H9 (cell line): ENCODE measurements around the gene ADI1. TPM values are rescaled to one million over a fixed set of nuclear protein-coding genes. Genes with fewer than 3 reads are reported as not detected.

Source experiments
- DNase-seq: peaks from one replicate; pipeline ENCODE4 v3.0.0-alpha.2; 2017
- H2AFZ ChIP-seq: one replicate; pipeline ENCODE4 v1.6.1; 2013; ENCODE audit warnings: mild to moderate bottlenecking, low read length, control low read depth, moderate library complexity
- H2AK5ac ChIP-seq: 2 replicates; pipeline ENCODE4 v1.6.1; 2013; ENCODE audit warnings: low read length, control low read depth, mixed read lengths; ENCODE audit not compliant: insufficient read length
- H2BK120ac ChIP-seq: one replicate; pipeline ENCODE4 v1.6.1; 2013; ENCODE audit warnings: low read depth, mild to moderate bottlenecking, low read length, control low read depth, inconsistent platforms; ENCODE audit not compliant: poor library complexity, severe bottlenecking
- H2BK12ac ChIP-seq: 2 replicates; pipeline ENCODE4 v1.6.1; 2013; ENCODE audit warnings: low read length, control low read depth, mixed read lengths, low read depth; ENCODE audit not compliant: insufficient read length
- H2BK15ac ChIP-seq: 2 replicates; pipeline ENCODE4 v1.6.1; 2013; ENCODE audit warnings: low read depth, low read length, control low read depth
- H2BK20ac ChIP-seq: one replicate; pipeline ENCODE4 v1.6.1; 2013; ENCODE audit warnings: low read depth, mild to moderate bottlenecking, low read length, control low read depth, inconsistent platforms; ENCODE audit not compliant: poor library complexity, severe bottlenecking
- H2BK5ac ChIP-seq: 2 replicates; pipeline ENCODE4 v1.6.1; 2013; ENCODE audit warnings: low read length, control low read depth, mixed read lengths; ENCODE audit not compliant: insufficient read length
- H3K14ac ChIP-seq: 2 replicates; pipeline ENCODE4 v1.6.1; 2013; ENCODE audit warnings: low read length, control low read depth; ENCODE audit not compliant: insufficient read depth
- H3K18ac ChIP-seq: 2 replicates; pipeline ENCODE4 v1.6.1; 2013; ENCODE audit warnings: low read depth, mild to moderate bottlenecking, mixed read lengths, low read length, control low read depth; ENCODE audit not compliant: insufficient read length
- H3K23ac ChIP-seq: 2 replicates; pipeline ENCODE4 v1.6.1; 2013; ENCODE audit warnings: low read length, control low read depth, mixed read lengths, low read depth; ENCODE audit not compliant: insufficient read length
- H3K23me2 ChIP-seq: 2 replicates; pipeline ENCODE4 v1.6.1; 2013; ENCODE audit warnings: low read depth, mild to moderate bottlenecking, mixed read lengths, low read length, control low read depth; ENCODE audit not compliant: insufficient read length, poor library complexity, severe bottlenecking
- H3K27ac ChIP-seq: 2 replicates; pipeline ENCODE4 v1.5.1; 2013; ENCODE audit warnings: low read length, control low read depth, mixed read lengths, low read depth; ENCODE audit not compliant: insufficient read length
- H3K27me3 ChIP-seq: 2 replicates; pipeline ENCODE4 v1.6.1; 2013; ENCODE audit warnings: low read length, control low read depth, inconsistent platforms; ENCODE audit not compliant: insufficient read depth
- H3K4ac ChIP-seq: 2 replicates; pipeline ENCODE4 v1.6.1; 2013; ENCODE audit warnings: low read depth, mild to moderate bottlenecking, control low read depth, inconsistent platforms, low read length, moderate library complexity
- H3K4me1 ChIP-seq: 2 replicates; pipeline ENCODE4 v1.6.1; 2013; ENCODE audit warnings: low read length, control low read depth, inconsistent platforms; ENCODE audit not compliant: insufficient read depth
- H3K4me2 ChIP-seq: 2 replicates; pipeline ENCODE4 v1.6.1; 2013; ENCODE audit warnings: low read length, control low read depth, mixed read lengths; ENCODE audit not compliant: insufficient read length, insufficient read depth
- H3K56ac ChIP-seq: 2 replicates; pipeline ENCODE4 v1.6.1; 2013; ENCODE audit warnings: low read depth, mild to moderate bottlenecking, mixed read lengths, low read length, control low read depth; ENCODE audit not compliant: insufficient read length
- H3K79me1 ChIP-seq: 2 replicates; pipeline ENCODE4 v1.6.1; 2013; ENCODE audit warnings: low read depth, mild to moderate bottlenecking, moderate library complexity, low read length, control low read depth, inconsistent platforms; ENCODE audit not compliant: insufficient read depth, poor library complexity, severe bottlenecking
- H3K79me2 ChIP-seq: 2 replicates; pipeline ENCODE4 v1.6.1; 2013; ENCODE audit warnings: low read length, control low read depth, inconsistent platforms; ENCODE audit not compliant: insufficient read depth
- H3K9ac ChIP-seq: 2 replicates; pipeline ENCODE4 v1.6.1; 2013; ENCODE audit warnings: low read length, control low read depth, mixed read lengths; ENCODE audit not compliant: insufficient read length; ENCODE audit errors: extremely low read depth
- H3K9me3 ChIP-seq: one replicate; pipeline ENCODE4 v1.6.1; 2013; ENCODE audit warnings: low read depth, low read length, inconsistent platforms; ENCODE audit not compliant: control insufficient read depth
- H3T11ph ChIP-seq: one replicate; pipeline ENCODE4 v1.6.1; 2013; ENCODE audit warnings: mild to moderate bottlenecking, low read length, control low read depth, inconsistent platforms
- H4K20me1 ChIP-seq: one replicate; pipeline ENCODE4 v1.6.1; 2013; ENCODE audit not compliant: control insufficient read depth, insufficient read length, insufficient read depth
- H4K5ac ChIP-seq: 2 replicates; pipeline ENCODE4 v1.6.1; 2013; ENCODE audit warnings: low read depth, mild to moderate bottlenecking, mixed read lengths, low read length, control low read depth; ENCODE audit not compliant: insufficient read length
- H4K8ac ChIP-seq: replicated peaks from 2 replicates; pipeline ENCODE4 v1.6.1; 2013; ENCODE audit warnings: low read length, control low read depth, mixed read lengths, low read depth; ENCODE audit not compliant: insufficient read length
- H4K91ac ChIP-seq: 2 replicates; pipeline ENCODE4 v1.6.1; 2013; ENCODE audit warnings: low read depth, mild to moderate bottlenecking, moderate library complexity, mixed read lengths, low read length, control low read depth; ENCODE audit not compliant: insufficient read length
- H3K27ac Mint-ChIP-seq, 3 experiments: 2 replicates in 2 of 3; 3 replicates in 1 of 3; pipeline ENCODE4 v1.8.0; 2020 to 2021; ENCODE audit warnings: mixed read lengths in 3 of 3, mild to moderate bottlenecking in 1 of 3, moderate library complexity in 1 of 3
- H3K27me3 Mint-ChIP-seq: 2 replicates; pipeline ENCODE4 v1.8.0; 2021; ENCODE audit warnings: low read depth, mild to moderate bottlenecking, moderate library complexity, mixed read lengths
- H3K36me3 Mint-ChIP-seq, 3 experiments: 2 replicates in 2 of 3; 3 replicates in 1 of 3; pipeline ENCODE4 v1.8.0; 2020 to 2021; ENCODE audit warnings: low read depth in 3 of 3, mixed read lengths in 3 of 3; ENCODE audit not compliant: insufficient read depth in 1 of 3
- H3K4me1 Mint-ChIP-seq, 2 experiments: 2 replicates each; pipeline ENCODE4 v1.8.0; 2020; ENCODE audit warnings: mixed read lengths in 2 of 2
- H3K4me3 Mint-ChIP-seq, 2 experiments: 2 replicates in 1 of 2; 3 replicates in 1 of 2; pipeline ENCODE4 v1.8.0; 2020 to 2021; ENCODE audit warnings: mild to moderate bottlenecking in 2 of 2, mixed read lengths in 2 of 2, moderate library complexity in 1 of 2
- H3K9me3 Mint-ChIP-seq, 2 experiments: 2 replicates in 1 of 2; 3 replicates in 1 of 2; pipeline ENCODE4 v1.8.0; 2020; ENCODE audit warnings: mild to moderate bottlenecking in 2 of 2, mixed read lengths in 2 of 2, moderate library complexity in 1 of 2
- WGBS: extraction: QIAGEN DNeasy Blood & Tissue Kit; methylation state at CpG from one replicate; pipeline ENCODE4 v1.1.7; 2013; ENCODE audit warnings: missing lambda C conversion rate, low lambda C conversion rate, mixed read lengths; ENCODE audit not compliant: insufficient read length; ENCODE audit errors: extremely low coverage; 5-methylcytosine and 5-hydroxymethylcytosine counted together
- total RNA-seq: library from RNA; stranded (reverse); gene quantifications from 2 replicates; pipeline ENCODE4 v1.2.1, GENCODE V29; 2021
- TF ChIP-seq, protein P1 (sequence below): fragments of 200-600 bp; sonication (generic); conservative IDR thresholded peaks from 3 replicates; pipeline ENCODE4 v1.8.0; 2021; ENCODE audit warnings: antibody characterized with exemption, mild to moderate bottlenecking

ADI1 gene
- total RNA-seq, 1 experiment from 2014 or later, result 23.4 TPM

DNA sequence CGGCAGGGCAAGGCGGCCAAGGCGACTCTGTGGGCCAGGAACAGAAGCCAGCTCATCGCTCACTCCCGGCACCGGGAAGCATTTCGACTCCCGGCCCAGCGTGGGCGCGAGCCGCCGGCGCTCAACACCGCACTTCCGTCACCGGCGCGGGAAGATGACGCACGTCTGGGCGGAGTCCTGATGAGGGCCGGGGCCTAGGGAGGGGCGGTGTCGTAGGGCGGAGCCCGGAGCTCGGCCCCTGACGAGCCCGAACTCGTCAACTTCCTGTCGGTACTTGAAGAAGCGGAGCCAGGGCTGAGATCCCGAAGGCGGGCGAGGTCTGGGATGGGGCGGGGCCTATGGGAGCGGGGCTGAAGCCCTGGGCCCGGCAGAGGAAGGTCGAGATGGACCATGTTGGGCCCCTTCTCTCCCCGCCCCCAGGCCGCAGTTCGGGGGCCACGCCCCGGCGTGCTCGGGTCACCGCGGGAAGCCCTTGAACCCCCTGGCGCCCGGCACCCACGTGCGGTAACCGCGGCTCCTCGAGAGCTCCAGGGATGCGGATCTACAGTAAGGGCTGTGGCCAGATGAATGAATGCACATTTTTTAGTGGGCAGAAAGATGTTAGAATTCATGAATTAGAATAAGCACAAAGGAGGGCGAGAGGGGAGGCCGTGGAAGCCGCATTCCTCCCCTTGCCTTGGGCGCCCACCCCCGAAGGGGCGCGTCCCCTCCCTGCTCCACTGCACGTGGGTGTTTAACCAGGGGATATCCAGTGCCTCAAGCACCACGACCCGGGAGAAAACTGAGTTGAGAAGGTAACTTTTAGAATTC, 39.1 kb upstream of the ADI1 start, which contains the start of gene RNASEH1:
TSS of gene RNASEH1 (minus strand) at position 129 of the 810 bp plus-strand sequence. CDS start at position 56, 73 bp downstream.
- H3T11ph ChIP-seq, result no peak within 1 kb of the TSS
- peaks cover 4% of the 10 kb centered on the region for H3K23me2 ChIP-seq
- no CpG with 5 or more reads among the region's 67 CpGs for WGBS
- no peaks in the 10 kb centered on the region for H3K9me3 ChIP-seq
- peak within 1 kb of the TSS; percentile 67; the same call in 1 of the 2 replicates for H3K4ac ChIP-seq
- Mint-ChIP-seq H3K9me3 (no peaks in the 10 kb centered on the region), H3K27me3 (no peaks in the 10 kb centered on the region; the same call in 1 of the 2 replicates), H3K36me3 (peaks cover 32 to 58% (median 56%) of the 10 kb centered on the region in 3 experiments; a peak in 6 of 7 replicates), H3K4me3 (peak within 1 kb of the TSS; percentile 90 to 94), H3K4me1 (peaks cover 9 to 13% of the 10 kb centered on the region in 2 experiments), H3K27ac (peak within 1 kb of the TSS; percentile 98 to 99 (median 98))
- H3K56ac ChIP-seq, result no peak within 1 kb of the TSS
- no peak within 1 kb of the TSS for H2AFZ ChIP-seq
- no peak within 1 kb of the TSS for H2AK5ac ChIP-seq
- H2BK15ac ChIP-seq, result no peak within 1 kb of the TSS
- no peaks in the 10 kb centered on the region for H4K20me1 ChIP-seq
- no peak within 1 kb of the TSS for H4K8ac ChIP-seq
- H3K9ac ChIP-seq, result peak within 1 kb of the TSS; percentile 83
- no peak within 1 kb of the TSS for H3K23ac ChIP-seq
- no peak within 1 kb of the TSS for H2BK5ac ChIP-seq
- H3K27me3 ChIP-seq, result no peaks in the 10 kb centered on the region
- H2BK12ac ChIP-seq, result no peak within 1 kb of the TSS
- DNase-seq, result peak; percentile 99
- H3K4me2 ChIP-seq, result peak within 1 kb of the TSS; percentile 98
- H4K91ac ChIP-seq, result no peak within 1 kb of the TSS
- H2BK20ac ChIP-seq, result no peak within 1 kb of the TSS
- peaks cover 4% of the 10 kb centered on the region for H3K79me1 ChIP-seq
- TF ChIP-seq, protein P1, sequence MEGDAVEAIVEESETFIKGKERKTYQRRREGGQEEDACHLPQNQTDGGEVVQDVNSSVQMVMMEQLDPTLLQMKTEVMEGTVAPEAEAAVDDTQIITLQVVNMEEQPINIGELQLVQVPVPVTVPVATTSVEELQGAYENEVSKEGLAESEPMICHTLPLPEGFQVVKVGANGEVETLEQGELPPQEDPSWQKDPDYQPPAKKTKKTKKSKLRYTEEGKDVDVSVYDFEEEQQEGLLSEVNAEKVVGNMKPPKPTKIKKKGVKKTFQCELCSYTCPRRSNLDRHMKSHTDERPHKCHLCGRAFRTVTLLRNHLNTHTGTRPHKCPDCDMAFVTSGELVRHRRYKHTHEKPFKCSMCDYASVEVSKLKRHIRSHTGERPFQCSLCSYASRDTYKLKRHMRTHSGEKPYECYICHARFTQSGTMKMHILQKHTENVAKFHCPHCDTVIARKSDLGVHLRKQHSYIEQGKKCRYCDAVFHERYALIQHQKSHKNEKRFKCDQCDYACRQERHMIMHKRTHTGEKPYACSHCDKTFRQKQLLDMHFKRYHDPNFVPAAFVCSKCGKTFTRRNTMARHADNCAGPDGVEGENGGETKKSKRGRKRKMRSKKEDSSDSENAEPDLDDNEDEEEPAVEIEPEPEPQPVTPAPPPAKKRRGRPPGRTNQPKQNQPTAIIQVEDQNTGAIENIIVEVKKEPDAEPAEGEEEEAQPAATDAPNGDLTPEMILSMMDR, result no peak
- H2BK120ac ChIP-seq, result no peak within 1 kb of the TSS
- no peak within 1 kb of the TSS for H4K5ac ChIP-seq
- H3K18ac ChIP-seq, result peak within 1 kb of the TSS; percentile 88
- H3K4me1 ChIP-seq, result no peaks in the 10 kb centered on the region
- peak within 1 kb of the TSS; percentile 62 for H3K27ac ChIP-seq
- H3K14ac ChIP-seq, result peak within 1 kb of the TSS; percentile 93; the same call in 1 of the 2 replicates
- H3K79me2 ChIP-seq, result peaks cover 8% of the 10 kb centered on the region; the same call in 1 of the 2 replicates
